Activated CD8-positive, alpha-beta T cell treated with anti-CD3 and anti-CD28 coated beads for 36 hours (primary cell): Measurements from ENCODE around the gene PRG2. TPM values are rescaled to one million over a fixed set of nuclear protein-coding genes. Genes with fewer than 3 reads are reported as not detected.
"Not testable (repeated sequence)": the region's sequence is repeated elsewhere in the genome, so short reads cannot be mapped to it uniquely, and the experiment has no call there.

Source experiments
- ATAC-seq: fragments of 200-7000 bp; cut with Tn5 transposase; one replicate; pipeline ENCODE4 v1.10.0; 2021; ENCODE audit warnings: mild to moderate bottlenecking, moderate library complexity
- CTCF ChIA-PET: fragments of 350-600 bp; sonication (Branson Sonifier 250); formaldehyde crosslinking; loops from one replicate; lab custom pipeline; 2021; ENCODE audit warnings: antibody characterized with exemption; lab: Charles Lee
- POLR2A ChIA-PET: fragments of 350-600 bp; sonication (Branson Sonifier 250); formaldehyde crosslinking; loops from one replicate; lab custom pipeline; 2021; ENCODE audit warnings: antibody characterized with exemption; lab: Charles Lee
- DNase-seq: peaks from one replicate; pipeline ENCODE4 v3.0.0-alpha.2; 2020
- H3K27ac Mint-ChIP-seq: one replicate; pipeline ENCODE4 v1.8.0; 2021; ENCODE audit warnings: mild to moderate bottlenecking, mixed read lengths
- H3K27me3 Mint-ChIP-seq: one replicate; pipeline ENCODE4 v1.8.0; 2021; ENCODE audit warnings: mixed read lengths
- H3K36me3 Mint-ChIP-seq: one replicate; pipeline ENCODE4 v1.8.0; 2021; ENCODE audit warnings: low read depth, mixed read lengths
- H3K4me1 Mint-ChIP-seq: one replicate; pipeline ENCODE4 v1.8.0; 2021; ENCODE audit warnings: low read depth, mixed read lengths
- H3K4me3 Mint-ChIP-seq: one replicate; pipeline ENCODE4 v1.8.0; 2021; ENCODE audit warnings: mild to moderate bottlenecking, moderate library complexity, mixed read lengths
- H3K9me3 Mint-ChIP-seq: one replicate; pipeline ENCODE4 v1.8.0; 2021; ENCODE audit warnings: mixed read lengths
- intact Hi-C: fragments of 100-400 bp; cut with micrococcal nuclease; formaldehyde crosslinking; loops from one replicate; pipeline ENCODE4 v1.10.0; 2022
- total RNA-seq, 2 experiments: library from RNA; stranded (reverse); gene quantifications; one replicate each; pipeline ENCODE4 v1.2.3, GENCODE V29; 2021
- TF ChIP-seq, protein P1 (sequence below): fragments of 200-600 bp; IDR thresholded peaks from one replicate; pipeline ENCODE4 v1.8.0; 2022; ENCODE audit warnings: antibody characterized with exemption, mild to moderate bottlenecking

Gene PRG2
- total RNA-seq, 2 experiments from 2014 or later: 0.43 to 2.3 TPM

DNA sequence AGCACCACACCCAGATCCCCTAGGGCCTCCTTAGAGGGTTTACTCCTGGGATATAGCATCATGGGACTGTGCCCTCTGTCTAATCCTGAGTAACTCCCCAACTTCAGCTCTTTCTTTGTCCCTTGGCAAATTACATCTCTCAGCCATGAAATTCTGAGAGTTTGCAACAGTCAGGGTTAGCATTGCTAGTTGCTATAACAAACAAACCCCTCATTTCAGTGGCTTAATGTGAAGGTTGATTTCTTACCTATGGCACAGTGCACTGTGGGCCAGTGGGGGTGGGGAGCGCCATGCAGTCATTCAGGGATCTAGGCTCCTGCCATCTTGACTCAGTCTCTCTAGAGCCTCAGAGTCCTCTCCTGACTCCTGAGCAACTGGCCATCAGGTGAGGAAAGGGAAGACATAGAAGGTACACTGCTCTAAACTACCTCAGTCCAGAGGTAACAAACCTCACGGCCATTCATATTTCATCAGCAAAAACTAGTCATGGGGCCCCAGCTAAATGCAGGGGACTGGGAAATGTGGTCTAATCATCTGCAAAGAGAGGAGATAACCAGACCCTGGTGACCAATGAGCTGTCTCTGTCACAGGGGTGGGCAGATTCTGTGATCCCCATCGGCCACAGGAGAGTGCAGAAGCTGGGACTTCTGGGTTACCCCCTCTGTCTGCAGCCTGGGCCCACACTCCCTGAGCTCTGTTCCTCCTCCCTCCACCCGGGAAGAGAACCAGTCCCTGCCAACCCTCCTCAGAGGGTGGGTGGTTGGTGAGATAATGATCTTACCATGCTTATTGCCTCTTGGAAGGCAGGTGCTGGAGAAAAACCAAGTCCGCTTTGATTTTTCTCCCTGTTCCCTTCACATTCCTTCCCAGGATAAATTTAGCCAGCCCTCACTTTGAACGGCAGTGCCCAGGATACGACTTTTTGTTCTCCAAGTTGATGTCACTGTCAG, 27.0 kb downstream of the PRG2 start:
- ChIA-PET CTCF (interaction anchor here (1.1 to 1.9 kb wide), 12 partner anchors 10 to 163 kb away, joined by 3 to 8 read pairs (median 4); no protein-coding TSS in a partner anchor), POLR2A (interaction anchor here (0.6 to 1.1 kb wide), 2 partner anchors 8 to 61 kb away, joined by 3 to 4 read pairs; no protein-coding TSS in a partner anchor)
- intact Hi-C loops: no loop called here
- H3K27me3 Mint-ChIP-seq: peaks cover 2% of the 10 kb centered on the region
- no peaks in the 10 kb centered on the region for H3K36me3 Mint-ChIP-seq
- H3K4me1 Mint-ChIP-seq: no peaks in the 10 kb centered on the region
- TF ChIP-seq, protein P1, sequence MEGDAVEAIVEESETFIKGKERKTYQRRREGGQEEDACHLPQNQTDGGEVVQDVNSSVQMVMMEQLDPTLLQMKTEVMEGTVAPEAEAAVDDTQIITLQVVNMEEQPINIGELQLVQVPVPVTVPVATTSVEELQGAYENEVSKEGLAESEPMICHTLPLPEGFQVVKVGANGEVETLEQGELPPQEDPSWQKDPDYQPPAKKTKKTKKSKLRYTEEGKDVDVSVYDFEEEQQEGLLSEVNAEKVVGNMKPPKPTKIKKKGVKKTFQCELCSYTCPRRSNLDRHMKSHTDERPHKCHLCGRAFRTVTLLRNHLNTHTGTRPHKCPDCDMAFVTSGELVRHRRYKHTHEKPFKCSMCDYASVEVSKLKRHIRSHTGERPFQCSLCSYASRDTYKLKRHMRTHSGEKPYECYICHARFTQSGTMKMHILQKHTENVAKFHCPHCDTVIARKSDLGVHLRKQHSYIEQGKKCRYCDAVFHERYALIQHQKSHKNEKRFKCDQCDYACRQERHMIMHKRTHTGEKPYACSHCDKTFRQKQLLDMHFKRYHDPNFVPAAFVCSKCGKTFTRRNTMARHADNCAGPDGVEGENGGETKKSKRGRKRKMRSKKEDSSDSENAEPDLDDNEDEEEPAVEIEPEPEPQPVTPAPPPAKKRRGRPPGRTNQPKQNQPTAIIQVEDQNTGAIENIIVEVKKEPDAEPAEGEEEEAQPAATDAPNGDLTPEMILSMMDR: no peak
- H3K9me3 Mint-ChIP-seq: no peaks in the 10 kb centered on the region
- H3K4me3 Mint-ChIP-seq: no peak overlapping the region
- no peak overlapping the region for H3K27ac Mint-ChIP-seq
- DNase-seq (no peak), ATAC-seq (no peak)

GRCh38 chr11:57361926-57362325, 28.5 kb downstream of the PRG2 start:
- TF ChIP-seq, protein P1: no peak
- no peak for DNase-seq
- H3K4me1 Mint-ChIP-seq: no peaks in the 10 kb centered on the region
- no peak for ATAC-seq
- H3K27me3 Mint-ChIP-seq: peaks cover 2% of the 10 kb centered on the region
- ChIA-PET CTCF (interaction anchor here (0.6 to 1.9 kb wide), 9 partner anchors 10 to 165 kb away, joined by 3 to 8 read pairs (median 4); no protein-coding TSS in a partner anchor), POLR2A (interaction anchor here (0.7 to 1.1 kb wide), 2 partner anchors 63 to 119 kb away, joined by 3 to 4 read pairs; no protein-coding TSS in a partner anchor)
- H3K27ac Mint-ChIP-seq: no peak overlapping the region
- H3K9me3 Mint-ChIP-seq: no peaks in the 10 kb centered on the region
- H3K36me3 Mint-ChIP-seq: no peaks in the 10 kb centered on the region
- intact Hi-C loops: no loop called here
- no peak overlapping the region for H3K4me3 Mint-ChIP-seq

- H3K4me3 Mint-ChIP-seq, H3K36me3 Mint-ChIP-seq, ATAC-seq, H3K27ac Mint-ChIP-seq, H3K9me3 Mint-ChIP-seq, H3K4me1 Mint-ChIP-seq, POLR2A ChIA-PET, DNase-seq, H3K27me3 Mint-ChIP-seq, intact Hi-C loops: not testable (repeated sequence)
- CTCF ChIA-PET: interaction anchor here (0.6 to 1.9 kb wide), 6 partner anchors 9 to 97 kb away, joined by 3 to 6 read pairs (median 3); no protein-coding TSS in a partner anchor
Observed at GRCh38 chr11:57361420-57361819, 29.0 kb downstream of the PRG2 start.

DNA sequence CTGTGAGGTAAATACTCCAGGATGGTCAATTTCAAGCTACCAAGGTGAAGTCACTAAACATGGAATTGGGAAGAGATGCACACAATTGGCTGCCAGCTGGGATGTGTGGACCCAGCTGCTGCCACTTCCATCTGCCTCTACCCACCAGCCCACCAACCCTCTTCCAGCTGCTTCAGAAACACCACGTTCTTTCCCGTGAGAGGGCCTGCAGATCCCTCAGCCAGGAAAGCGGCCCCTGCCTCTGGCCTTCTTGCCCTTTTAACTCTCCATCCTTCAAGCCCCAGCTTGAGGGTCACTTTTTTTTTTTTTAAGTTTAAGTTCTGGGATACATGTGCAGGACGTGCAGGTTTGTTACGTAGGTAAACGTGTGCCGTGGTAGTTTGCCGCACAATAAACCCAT, 29.5 kb downstream of the PRG2 start:
- Mint-ChIP-seq H3K4me3 (no peak overlapping the region), H3K36me3 (no peaks in the 10 kb centered on the region), H3K9me3 (no peaks in the 10 kb centered on the region), H3K27ac (no peak overlapping the region), H3K4me1 (no peaks in the 10 kb centered on the region), H3K27me3 (peaks cover 6% of the 10 kb centered on the region)
- TF ChIP-seq, protein P1: no peak
- ChIA-PET POLR2A (no interaction called here), CTCF (interaction anchor here (0.6 to 2.9 kb wide), 8 partner anchors 8 to 167 kb away, joined by 3 to 17 read pairs (median 3); no protein-coding TSS in a partner anchor)
- no peak for DNase-seq
- no peak for ATAC-seq
- intact Hi-C loops: no loop called here

GRCh38 chr11:57359896-57360690, 30.4 kb downstream of the PRG2 start:
- intact Hi-C loops: no loop called here
- Mint-ChIP-seq H3K36me3 (no peaks in the 10 kb centered on the region), H3K4me3 (no peak overlapping the region), H3K27me3 (peaks cover 7% of the 10 kb centered on the region), H3K4me1 (no peaks in the 10 kb centered on the region), H3K27ac (no peak overlapping the region), H3K9me3 (no peaks in the 10 kb centered on the region)
- no peak for DNase-seq
- POLR2A ChIA-PET: interaction anchor here (0.8 to 1.1 kb wide), 2 partner anchors 40 to 46 kb away, joined by 3 read pairs; no protein-coding TSS in a partner anchor
- no peak for ATAC-seq
- CTCF ChIA-PET: interaction anchor here (0.8 to 2.9 kb wide), 7 partner anchors 7 to 167 kb away, joined by 3 to 17 read pairs (median 3); no protein-coding TSS in a partner anchor
- TF ChIP-seq, protein P1: no peak
